ENCODE data around the gene NKIRAS2.
"Not testable (repeated sequence)": the region's sequence is repeated elsewhere in the genome, so short reads cannot be mapped to it uniquely, and the experiment has no call there.

NKIRAS2 gene

GRCh38 chr17:42018339-42018738, 1.6 kb upstream of the NKIRAS2 start:
- H3K36me3 Mint-ChIP-seq (ENCODE audit: low read depth), result peaks cover 18% of the 10 kb centered on the region
- H3K4me1 Mint-ChIP-seq, result peaks cover 61% of the 10 kb centered on the region
- no peaks in the 10 kb centered on the region for H3K9me3 Mint-ChIP-seq
- H3K27ac Mint-ChIP-seq, result peak overlapping the region; percentile 99
- peaks cover 2% of the 10 kb centered on the region for H3K27me3 Mint-ChIP-seq (ENCODE audit: low read depth, poor library complexity)
- TF ChIP-seq CTCF (IDR thresholded peaks at IDR 0.05), result no peak
- peak overlapping the region; percentile 99 for H3K4me3 Mint-ChIP-seq
- no peak for DNase-seq

- Mint-ChIP-seq H3K36me3 (ENCODE audit: low read depth) (peaks cover 16% of the 10 kb centered on the region), H3K27me3 (ENCODE audit: low read depth, poor library complexity) (no peaks in the 10 kb centered on the region), H3K27ac (no peak overlapping the region), H3K4me1 (peaks cover 57% of the 10 kb centered on the region), H3K9me3 (no peaks in the 10 kb centered on the region), H3K4me3 (peak overlapping the region; percentile 99)
- DNase-seq, result no peak
- TF ChIP-seq CTCF (IDR thresholded peaks at IDR 0.05), result no peak
Observed at GRCh38 chr17:42018988-42019387, 902 bp upstream of the NKIRAS2 start.

DNA sequence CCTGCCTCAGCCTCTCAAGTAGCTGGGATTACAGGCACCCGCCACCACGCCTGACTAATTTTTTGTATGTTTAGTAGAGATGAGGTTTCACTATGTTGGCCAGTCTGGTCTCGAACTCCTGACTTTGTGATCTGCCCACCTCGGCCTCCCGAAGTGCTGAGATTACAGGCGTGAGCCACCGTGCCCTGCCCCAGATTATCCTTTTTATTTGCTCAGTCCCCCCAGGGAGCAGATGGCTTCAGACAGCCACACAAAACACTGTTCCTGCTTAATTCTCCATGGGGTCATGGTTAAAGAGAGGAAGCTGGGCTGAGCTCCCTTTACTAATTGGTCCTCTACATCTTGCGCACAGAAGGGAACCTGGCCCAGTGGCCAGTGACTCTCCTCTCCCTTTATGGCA, 955 bp downstream of the NKIRAS2 start:
- not testable (repeated sequence) for DNase-seq; H3K27ac Mint-ChIP-seq; H3K27me3 Mint-ChIP-seq (ENCODE audit: low read depth, poor library complexity); H3K9me3 Mint-ChIP-seq
- peaks cover 17% of the 10 kb centered on the region for H3K36me3 Mint-ChIP-seq (ENCODE audit: low read depth)
- H3K4me1 Mint-ChIP-seq, result peaks cover 58% of the 10 kb centered on the region
- peak overlapping the region; percentile 99 for H3K4me3 Mint-ChIP-seq

DNA sequence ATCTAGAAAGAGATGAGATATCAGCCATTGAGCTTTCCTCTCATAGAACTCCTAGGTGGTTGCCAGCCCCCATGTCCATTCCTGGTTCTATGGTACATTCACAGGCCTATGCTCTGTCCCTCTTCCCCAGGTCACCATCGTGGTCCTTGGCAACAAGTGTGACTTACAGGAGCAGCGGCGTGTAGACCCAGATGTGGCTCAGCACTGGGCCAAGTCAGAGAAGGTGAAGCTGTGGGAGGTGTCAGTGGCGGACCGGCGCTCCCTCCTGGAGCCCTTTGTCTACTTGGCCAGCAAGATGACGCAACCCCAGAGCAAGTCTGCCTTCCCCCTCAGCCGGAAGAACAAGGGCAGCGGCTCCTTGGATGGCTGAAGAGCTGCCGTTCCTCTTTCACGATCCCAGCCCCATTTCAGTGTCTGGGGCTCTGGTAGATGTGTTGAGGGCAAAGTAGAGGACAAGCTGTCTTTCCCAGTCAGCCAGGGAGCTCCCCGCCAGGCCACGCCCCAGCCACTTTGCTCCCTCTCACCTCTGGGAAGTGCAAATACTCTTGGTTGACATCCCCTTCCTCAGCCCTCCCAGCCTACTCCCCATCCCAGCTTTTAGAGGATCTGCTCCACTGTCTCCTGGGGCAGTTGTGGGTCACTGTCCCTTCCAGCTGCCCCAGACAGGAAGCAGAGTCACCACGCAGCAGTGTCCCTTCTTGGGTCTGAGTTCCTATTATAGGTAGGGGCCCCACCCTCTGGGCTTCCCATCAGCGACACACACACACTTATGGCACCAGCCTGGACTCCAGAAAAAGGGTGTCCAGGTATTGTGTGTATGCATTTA, 3.8 kb downstream of the NKIRAS2 start:
- H3K27me3 Mint-ChIP-seq (ENCODE audit: low read depth, poor library complexity), result peaks cover 2% of the 10 kb centered on the region
- H3K36me3 Mint-ChIP-seq (ENCODE audit: low read depth), result peaks cover 17% of the 10 kb centered on the region
- H3K27ac Mint-ChIP-seq, result peak overlapping the region; percentile 71
- peaks cover 69% of the 10 kb centered on the region for H3K4me1 Mint-ChIP-seq
- H3K4me3 Mint-ChIP-seq, result no peak overlapping the region
- TF ChIP-seq CTCF (IDR thresholded peaks at IDR 0.05), result no peak
- no peak for DNase-seq
- H3K9me3 Mint-ChIP-seq, result no peaks in the 10 kb centered on the region

DNA sequence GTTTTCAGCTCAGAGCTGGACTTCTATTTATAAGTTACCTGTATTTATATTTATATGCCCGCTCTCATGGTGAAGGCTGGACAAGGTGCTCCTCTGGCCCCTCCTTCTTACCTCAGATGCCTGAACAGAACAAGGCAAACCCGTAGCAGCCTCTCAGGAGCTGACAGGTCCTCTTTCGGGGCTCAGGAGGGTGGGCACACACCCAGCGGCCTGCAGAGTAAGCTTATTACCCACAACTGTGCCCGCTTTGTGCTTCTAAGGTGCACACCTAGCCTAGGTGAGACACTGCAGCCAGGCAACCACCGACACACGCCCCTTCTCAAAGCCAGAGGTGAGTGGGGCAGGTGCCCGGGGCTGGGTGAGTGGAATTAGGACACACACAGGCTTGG, 5.3 kb downstream of the NKIRAS2 start:
- peaks cover 2% of the 10 kb centered on the region for H3K27me3 Mint-ChIP-seq (ENCODE audit: low read depth, poor library complexity)
- H3K9me3 Mint-ChIP-seq, result no peaks in the 10 kb centered on the region
- no peak overlapping the region for H3K27ac Mint-ChIP-seq
- H3K4me1 Mint-ChIP-seq, result peaks cover 66% of the 10 kb centered on the region
- peaks cover 21% of the 10 kb centered on the region for H3K36me3 Mint-ChIP-seq (ENCODE audit: low read depth)
- no peak overlapping the region for H3K4me3 Mint-ChIP-seq
- no peak for DNase-seq
- no peak for TF ChIP-seq CTCF (IDR thresholded peaks at IDR 0.05)

DNA sequence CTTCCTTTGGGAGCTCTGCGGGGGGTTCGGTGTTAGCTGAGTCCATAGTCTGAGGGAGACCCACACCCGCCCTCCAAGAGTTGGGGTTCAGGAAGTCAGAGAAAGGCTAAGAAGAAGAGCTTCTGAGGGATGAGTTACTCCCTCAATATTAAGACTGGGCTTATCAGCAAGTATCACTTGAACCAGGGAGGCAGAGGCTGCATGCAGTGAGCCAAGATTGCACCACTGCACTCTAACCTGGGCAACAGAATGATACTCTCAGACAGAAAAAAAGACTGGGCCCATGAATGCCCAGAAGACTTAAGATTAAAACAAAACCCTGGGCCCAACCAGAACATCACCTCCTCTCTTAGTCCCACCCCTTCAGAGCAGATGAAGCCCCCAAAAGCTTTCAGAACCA, 6.0 kb downstream of the NKIRAS2 start:
- Mint-ChIP-seq H3K27me3 (ENCODE audit: low read depth, poor library complexity) (peaks cover 2% of the 10 kb centered on the region), H3K9me3 (no peaks in the 10 kb centered on the region), H3K4me1 (peaks cover 63% of the 10 kb centered on the region), H3K4me3 (no peak overlapping the region), H3K36me3 (ENCODE audit: low read depth) (peaks cover 21% of the 10 kb centered on the region), H3K27ac (peak overlapping the region; percentile 42)
- TF ChIP-seq CTCF (IDR thresholded peaks at IDR 0.05), result no peak
- DNase-seq, result no peak

Data from nephron progenitor cell (in vitro differentiated cells).